GM20000 (cell line): Measurements from ENCODE around the gene OXT.
"Not testable (repeated sequence)": the region's sequence is repeated elsewhere in the genome, so short reads cannot be mapped to it uniquely, and the experiment has no call there.

ENCODE experiments used
- DNase-seq: peaks from one replicate; pipeline ENCODE4 v3.0.0; 2012; ENCODE audit warnings: low spot score
- CTCF ChIP-seq: IDR thresholded peaks from 2 replicates; pipeline ENCODE4 v1.5.1; 2012; ENCODE audit warnings: mild to moderate bottlenecking, control low read depth; ENCODE audit errors: extremely low read depth, missing control alignments

The OXT gene

GRCh38 chr20:3071610-3072529, at the start of gene OXT:
TSS of gene OXT (plus strand) at chr20:3071620. CDS start at chr20:3071656, 36 bp downstream.
- peak; percentile 62 for DNase-seq
- TF ChIP-seq CTCF: no peak

- no peak for DNase-seq
- no peak for TF ChIP-seq CTCF
These were observed 49.6 kb upstream of the OXT start for GRCh38 chr20:3021777-3022176.

- not testable (repeated sequence) for DNase-seq
These were observed 48.6 kb upstream of the OXT start for GRCh38 chr20:3022559-3023490.

- no peak for DNase-seq
- no peak for TF ChIP-seq CTCF
These were observed 43.4 kb upstream of the OXT start for GRCh38 chr20:3027987-3028386.

GRCh38 chr20:3031524-3032147, 39.8 kb upstream of the OXT start:
- DNase-seq: no peak
- no peak for TF ChIP-seq CTCF

GRCh38 chr20:3032624-3033023, 38.8 kb upstream of the OXT start:
- no peak for DNase-seq

More at GRCh38 chr20:3032624-3033023, 38.8 kb upstream of the OXT start:
- TF ChIP-seq CTCF: no peak
